Measurements from ENCODE around the gene TUSC2. TPM values are rescaled to one million over a fixed set of nuclear protein-coding genes. Genes with fewer than 3 reads are reported as not detected.

Gene TUSC2
- total and polyA plus RNA-seq, 2 of the 8 experiments (the other 6 are each of a cell fraction or from before 2014, with no cell fraction given), result 33.3 to 65.4 TPM

- TF ChIP-seq USF2 (IDR thresholded peaks at IDR 0.05; ENCODE audit: low read length) (no peak), CTCF (IDR thresholded peaks at IDR 0.05; ENCODE audit: control extremely low read depth in 1 of 3, insufficient read depth in 1 of 3, low read depth in 1 of 3, low read length in 3 of 3) (peak in 1 of 3 experiments; percentile 20; a peak in 1 of 4 replicates), RBBP5 (IDR thresholded peaks at IDR 0.05; ENCODE audit: borderline replicate concordance, low read depth, low read length) (no peak), TAF1 (IDR thresholded peaks at IDR 0.05; ENCODE audit: low read depth, low read length) (peak; percentile 46; the same call in 1 of the 2 replicates), JUN (IDR thresholded peaks at IDR 0.05; ENCODE audit: low read depth, low read length) (no peak), SP1 (IDR thresholded peaks at IDR 0.05; ENCODE audit: low read depth, low read length) (no peak), SUZ12 (IDR thresholded peaks at IDR 0.05; ENCODE audit: low read length) (no peak), CHD2 (IDR thresholded peaks at IDR 0.05; ENCODE audit: low read length) (peak; percentile 40; the same call in 1 of the 2 replicates), POLR2AphosphoS5 (IDR thresholded peaks at IDR 0.05; ENCODE audit: low read depth, low read length) (no peak), KDM4A (IDR thresholded peaks at IDR 0.05; ENCODE audit: low read depth, low read length, severe bottlenecking) (peak; percentile 72), RFX5 (IDR thresholded peaks at IDR 0.05; ENCODE audit: borderline replicate concordance, low read depth, low read length) (no peak), RAD21 (IDR thresholded peaks at IDR 0.05 in 1 of 2, conservative IDR thresholded peaks at IDR 0.05 in 1 of 2; ENCODE audit: low read depth in 2 of 2, low read length in 2 of 2) (peak; percentile 33 to 49; a peak in 3 of 4 replicates), SRF (IDR thresholded peaks at IDR 0.05; ENCODE audit: low read depth, low read length) (no peak), HDAC6 (IDR thresholded peaks at IDR 0.05; ENCODE audit: low read depth, low read length) (no peak), CREB1 (IDR thresholded peaks at IDR 0.05) (peak; percentile 75), MAFK (IDR thresholded peaks at IDR 0.05; ENCODE audit: low read depth, low read length) (no peak)
- TF ChIP-seq, protein P1, sequence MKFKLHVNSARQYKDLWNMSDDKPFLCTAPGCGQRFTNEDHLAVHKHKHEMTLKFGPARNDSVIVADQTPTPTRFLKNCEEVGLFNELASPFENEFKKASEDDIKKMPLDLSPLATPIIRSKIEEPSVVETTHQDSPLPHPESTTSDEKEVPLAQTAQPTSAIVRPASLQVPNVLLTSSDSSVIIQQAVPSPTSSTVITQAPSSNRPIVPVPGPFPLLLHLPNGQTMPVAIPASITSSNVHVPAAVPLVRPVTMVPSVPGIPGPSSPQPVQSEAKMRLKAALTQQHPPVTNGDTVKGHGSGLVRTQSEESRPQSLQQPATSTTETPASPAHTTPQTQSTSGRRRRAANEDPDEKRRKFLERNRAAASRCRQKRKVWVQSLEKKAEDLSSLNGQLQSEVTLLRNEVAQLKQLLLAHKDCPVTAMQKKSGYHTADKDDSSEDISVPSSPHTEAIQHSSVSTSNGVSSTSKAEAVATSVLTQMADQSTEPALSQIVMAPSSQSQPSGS (IDR thresholded peaks at IDR 0.05; ENCODE audit: low read length), result no peak
These were observed 37.2 kb upstream of the TUSC2 start (continued) for GRCh38 chr3:50365080-50365841.
